Liver (tissue), 9 donors: ENCODE measurements around the gene PCYT1A. TPM values are rescaled to one million over a fixed set of nuclear protein-coding genes. Genes with fewer than 3 reads are reported as not detected.

Source experiments
- DNase-seq: peaks from one replicate; pipeline ENCODE4 v3.0.0-alpha.2; 2017; ENCODE audit warnings: low spot score
- H3K27ac ChIP-seq, 2 donors: one replicate each; pipeline ENCODE4 v1.7.0; 2013; ENCODE audit warnings: inconsistent platforms in 2 of 2, low read length in 2 of 2, control low read depth in 1 of 2, low read depth in 1 of 2, mild to moderate bottlenecking in 1 of 2
- H3K27me3 ChIP-seq, 4 donors: one replicate each; pipeline versions ENCODE4 v1.6.1 to v1.7.0; 2013; ENCODE audit warnings: low read length in 3 of 4, inconsistent platforms in 1 of 4, mild to moderate bottlenecking in 1 of 4, moderate library complexity in 1 of 4; ENCODE audit not compliant: control insufficient read depth in 4 of 4, insufficient read depth in 4 of 4
- H3K36me3 ChIP-seq, 4 donors: one replicate each; pipeline versions ENCODE4 v1.6.1 to v1.7.0; 2013; ENCODE audit warnings: low read length in 3 of 4, mild to moderate bottlenecking in 3 of 4, low read depth in 1 of 4, moderate library complexity in 1 of 4; ENCODE audit not compliant: control insufficient read depth in 4 of 4, insufficient read depth in 3 of 4
- H3K4me1 ChIP-seq, 4 donors: one replicate each; pipeline versions ENCODE4 v1.6.1 to v1.7.0; 2013; ENCODE audit warnings: low read length in 3 of 4, mild to moderate bottlenecking in 3 of 4, moderate library complexity in 1 of 4; ENCODE audit not compliant: control insufficient read depth in 4 of 4, insufficient read depth in 4 of 4
- H3K4me3 ChIP-seq, 3 donors: one replicate each; pipeline versions ENCODE4 v1.6.1 to v1.7.0; 2013; ENCODE audit warnings: low read length in 3 of 3, control low read depth in 1 of 3, low read depth in 1 of 3, mild to moderate bottlenecking in 1 of 3
- H3K9ac ChIP-seq, 2 donors: one replicate each; pipeline ENCODE4 v1.7.0; 2013; ENCODE audit warnings: low read length in 2 of 2, mild to moderate bottlenecking in 2 of 2, moderate library complexity in 2 of 2, control low read depth in 1 of 2, low read depth in 1 of 2
- H3K9me3 ChIP-seq, 4 donors: one replicate each; pipeline versions ENCODE4 v1.6.1 to v1.7.0; 2013; ENCODE audit warnings: low read length in 3 of 4; ENCODE audit not compliant: control insufficient read depth in 4 of 4
- EGR1 ChIP-seq, 2 donors: IDR thresholded peaks; 2 replicates each; pipeline ENCODE4 v1.6.1; 2016 to 2018; ENCODE audit warnings: antibody characterized with exemption in 2 of 2, low read depth in 2 of 2
- FOXA1 ChIP-seq: IDR thresholded peaks from 2 replicates; pipeline ENCODE4 v1.6.1; 2016; ENCODE audit warnings: antibody characterized with exemption
- FOXA2 ChIP-seq: IDR thresholded peaks from 2 replicates; pipeline ENCODE4 v1.6.1; 2016; ENCODE audit warnings: antibody characterized with exemption
- GABPA ChIP-seq, 2 donors: IDR thresholded peaks in 1 of 2; conservative IDR thresholded peaks in 1 of 2; 2 replicates each; pipeline ENCODE4 v1.6.1; 2016; ENCODE audit warnings: antibody characterized with exemption in 2 of 2, mild to moderate bottlenecking in 1 of 2, moderate library complexity in 1 of 2
- HNF4A ChIP-seq, 2 donors: conservative IDR thresholded peaks; 2 replicates each; pipeline ENCODE4 v1.6.1; 2016; ENCODE audit warnings: antibody characterized with exemption in 2 of 2, mild to moderate bottlenecking in 2 of 2
- HNF4G ChIP-seq: IDR thresholded peaks from 2 replicates; pipeline ENCODE4 v1.6.1; 2016; ENCODE audit warnings: antibody characterized with exemption
- JUND ChIP-seq, 2 donors: IDR thresholded peaks; 2 replicates each; pipeline ENCODE4 v1.6.1; 2016; ENCODE audit warnings: antibody characterized with exemption in 2 of 2
- NR2F2 ChIP-seq: IDR thresholded peaks from 2 replicates; pipeline ENCODE4 v1.6.1; 2016; ENCODE audit warnings: antibody characterized with exemption
- RAD21 ChIP-seq, 2 donors: IDR thresholded peaks; 2 replicates each; pipeline ENCODE4 v1.6.1; 2016; ENCODE audit warnings: antibody characterized with exemption in 2 of 2, mild to moderate bottlenecking in 2 of 2
- RXRA ChIP-seq, 2 donors: IDR thresholded peaks; 2 replicates each; pipeline ENCODE4 v1.6.1; 2017 to 2018; ENCODE audit warnings: antibody characterized with exemption in 2 of 2, mild to moderate bottlenecking in 1 of 2
- SP1 ChIP-seq: IDR thresholded peaks from 2 replicates; pipeline ENCODE4 v1.6.1; 2018; ENCODE audit warnings: antibody characterized with exemption, mild to moderate bottlenecking
- TAF1 ChIP-seq: conservative IDR thresholded peaks from 2 replicates; pipeline ENCODE4 v1.6.1; 2016; ENCODE audit warnings: antibody characterized with exemption, mild to moderate bottlenecking
- YY1 ChIP-seq: IDR thresholded peaks from 2 replicates; pipeline ENCODE4 v1.6.1; 2016; ENCODE audit warnings: antibody characterized with exemption, mild to moderate bottlenecking
- WGBS: extraction: QIAGEN DNeasy Blood & Tissue Kit; methylation state at CpG from one replicate; pipeline ENCODE4 v1.1.7; 2013; 5-methylcytosine and 5-hydroxymethylcytosine counted together
- polyA plus RNA-seq, 2 donors: library from polyadenylated mRNA; stranded (reverse) in 1 of 2; unstranded in 1 of 2; fragments of 200-250 nt in 1 of 2; fragments of >200 nt in 1 of 2; fragmentation: Nextera tagmentation in 1 of 2; extraction: Ambion mirVana in 1 of 2; gene quantifications; one replicate each; pipeline versions ENCODE4 v1.2.1 to v1.2.3, GENCODE V29; 2013 to 2015
- total RNA-seq, 2 donors: library from RNA; depleted of rRNA; stranded (reverse); fragments of >200 nt; gene quantifications; one replicate each; pipeline ENCODE4 v1.2.3, GENCODE V29; 2014
- TF ChIP-seq, protein P1 (sequence below): IDR thresholded peaks from 2 replicates; pipeline ENCODE4 v1.6.1; 2016; ENCODE audit warnings: antibody characterized with exemption
- TF ChIP-seq, protein P2 (sequence below): fragments of 150-350 bp; IDR thresholded peaks from 2 replicates; pipeline ENCODE4 v1.5.1; 2017; ENCODE audit warnings: improper control_type of control experiment, low read depth, low read length; ENCODE audit not compliant: missing input control
- TF ChIP-seq, protein P3 (sequence below): IDR thresholded peaks from 2 replicates; pipeline ENCODE4 v1.6.1; 2016; ENCODE audit warnings: antibody characterized with exemption, mild to moderate bottlenecking
- TF ChIP-seq, protein P4 (sequence below): IDR thresholded peaks from 2 replicates; pipeline ENCODE4 v1.6.1; 2016; ENCODE audit warnings: antibody characterized with exemption
- TF ChIP-seq, protein P5 (sequence below): IDR thresholded peaks from 2 replicates; pipeline ENCODE4 v1.6.1; 2016; ENCODE audit warnings: antibody characterized with exemption
- donor health status: healthy.
- donor health status: healthy.
- donor health status: healthy.
- donor health status: healthy.
- donor health status: healthy.

Gene PCYT1A
- total and polyA plus RNA-seq, 4 donors, result 12.5 to 56.8 (median 24.3) TPM

DNA sequence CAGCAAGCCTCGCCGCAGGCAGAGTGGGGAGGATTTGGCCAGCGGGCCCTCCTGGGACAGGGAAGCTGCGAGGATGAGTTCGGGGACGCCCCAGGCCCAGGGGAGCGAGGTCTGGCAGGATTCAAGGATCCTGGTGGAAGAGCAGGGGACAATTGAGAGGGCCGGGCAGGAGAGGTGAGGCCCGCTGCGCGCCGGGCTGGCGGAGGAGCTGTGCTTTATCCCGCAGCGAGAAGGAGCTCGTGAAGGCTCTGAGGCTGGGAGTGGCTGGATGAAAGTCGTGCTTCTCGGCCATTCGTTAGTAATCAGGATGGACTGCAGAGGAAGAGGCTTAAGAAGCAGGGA is 67.6 kb downstream of the PCYT1A start:
- 92% methylated on average over 19 of the region's 19 CpGs for WGBS
- Histone ChIP-seq H3K9ac (no peak overlapping the region), H3K4me3 (no peak overlapping the region), H3K27me3 (no peaks in the 10 kb centered on the region), H3K27ac (peak overlapping the region; percentile 42 to 54), H3K4me1 (peaks cover 17 to 36% (median 25%) of the 10 kb centered on the region in 4 donors), H3K36me3 (peaks cover 0 to 7% (median 2%) of the 10 kb centered on the region in 4 donors), H3K9me3 (no peaks in the 10 kb centered on the region)
- TF ChIP-seq RXRA (IDR thresholded peaks at IDR 0.05), result no peak
- TF ChIP-seq, protein P1, sequence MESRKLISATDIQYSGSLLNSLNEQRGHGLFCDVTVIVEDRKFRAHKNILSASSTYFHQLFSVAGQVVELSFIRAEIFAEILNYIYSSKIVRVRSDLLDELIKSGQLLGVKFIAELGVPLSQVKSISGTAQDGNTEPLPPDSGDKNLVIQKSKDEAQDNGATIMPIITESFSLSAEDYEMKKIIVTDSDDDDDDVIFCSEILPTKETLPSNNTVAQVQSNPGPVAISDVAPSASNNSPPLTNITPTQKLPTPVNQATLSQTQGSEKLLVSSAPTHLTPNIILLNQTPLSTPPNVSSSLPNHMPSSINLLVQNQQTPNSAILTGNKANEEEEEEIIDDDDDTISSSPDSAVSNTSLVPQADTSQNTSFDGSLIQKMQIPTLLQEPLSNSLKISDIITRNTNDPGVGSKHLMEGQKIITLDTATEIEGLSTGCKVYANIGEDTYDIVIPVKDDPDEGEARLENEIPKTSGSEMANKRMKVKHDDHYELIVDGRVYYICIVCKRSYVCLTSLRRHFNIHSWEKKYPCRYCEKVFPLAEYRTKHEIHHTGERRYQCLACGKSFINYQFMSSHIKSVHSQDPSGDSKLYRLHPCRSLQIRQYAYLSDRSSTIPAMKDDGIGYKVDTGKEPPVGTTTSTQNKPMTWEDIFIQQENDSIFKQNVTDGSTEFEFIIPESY, result no peak
- TF ChIP-seq, protein P2, sequence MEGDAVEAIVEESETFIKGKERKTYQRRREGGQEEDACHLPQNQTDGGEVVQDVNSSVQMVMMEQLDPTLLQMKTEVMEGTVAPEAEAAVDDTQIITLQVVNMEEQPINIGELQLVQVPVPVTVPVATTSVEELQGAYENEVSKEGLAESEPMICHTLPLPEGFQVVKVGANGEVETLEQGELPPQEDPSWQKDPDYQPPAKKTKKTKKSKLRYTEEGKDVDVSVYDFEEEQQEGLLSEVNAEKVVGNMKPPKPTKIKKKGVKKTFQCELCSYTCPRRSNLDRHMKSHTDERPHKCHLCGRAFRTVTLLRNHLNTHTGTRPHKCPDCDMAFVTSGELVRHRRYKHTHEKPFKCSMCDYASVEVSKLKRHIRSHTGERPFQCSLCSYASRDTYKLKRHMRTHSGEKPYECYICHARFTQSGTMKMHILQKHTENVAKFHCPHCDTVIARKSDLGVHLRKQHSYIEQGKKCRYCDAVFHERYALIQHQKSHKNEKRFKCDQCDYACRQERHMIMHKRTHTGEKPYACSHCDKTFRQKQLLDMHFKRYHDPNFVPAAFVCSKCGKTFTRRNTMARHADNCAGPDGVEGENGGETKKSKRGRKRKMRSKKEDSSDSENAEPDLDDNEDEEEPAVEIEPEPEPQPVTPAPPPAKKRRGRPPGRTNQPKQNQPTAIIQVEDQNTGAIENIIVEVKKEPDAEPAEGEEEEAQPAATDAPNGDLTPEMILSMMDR, result no peak
- TF ChIP-seq NR2F2, result no peak
- TF ChIP-seq TAF1, result no peak
- TF ChIP-seq, protein P3, sequence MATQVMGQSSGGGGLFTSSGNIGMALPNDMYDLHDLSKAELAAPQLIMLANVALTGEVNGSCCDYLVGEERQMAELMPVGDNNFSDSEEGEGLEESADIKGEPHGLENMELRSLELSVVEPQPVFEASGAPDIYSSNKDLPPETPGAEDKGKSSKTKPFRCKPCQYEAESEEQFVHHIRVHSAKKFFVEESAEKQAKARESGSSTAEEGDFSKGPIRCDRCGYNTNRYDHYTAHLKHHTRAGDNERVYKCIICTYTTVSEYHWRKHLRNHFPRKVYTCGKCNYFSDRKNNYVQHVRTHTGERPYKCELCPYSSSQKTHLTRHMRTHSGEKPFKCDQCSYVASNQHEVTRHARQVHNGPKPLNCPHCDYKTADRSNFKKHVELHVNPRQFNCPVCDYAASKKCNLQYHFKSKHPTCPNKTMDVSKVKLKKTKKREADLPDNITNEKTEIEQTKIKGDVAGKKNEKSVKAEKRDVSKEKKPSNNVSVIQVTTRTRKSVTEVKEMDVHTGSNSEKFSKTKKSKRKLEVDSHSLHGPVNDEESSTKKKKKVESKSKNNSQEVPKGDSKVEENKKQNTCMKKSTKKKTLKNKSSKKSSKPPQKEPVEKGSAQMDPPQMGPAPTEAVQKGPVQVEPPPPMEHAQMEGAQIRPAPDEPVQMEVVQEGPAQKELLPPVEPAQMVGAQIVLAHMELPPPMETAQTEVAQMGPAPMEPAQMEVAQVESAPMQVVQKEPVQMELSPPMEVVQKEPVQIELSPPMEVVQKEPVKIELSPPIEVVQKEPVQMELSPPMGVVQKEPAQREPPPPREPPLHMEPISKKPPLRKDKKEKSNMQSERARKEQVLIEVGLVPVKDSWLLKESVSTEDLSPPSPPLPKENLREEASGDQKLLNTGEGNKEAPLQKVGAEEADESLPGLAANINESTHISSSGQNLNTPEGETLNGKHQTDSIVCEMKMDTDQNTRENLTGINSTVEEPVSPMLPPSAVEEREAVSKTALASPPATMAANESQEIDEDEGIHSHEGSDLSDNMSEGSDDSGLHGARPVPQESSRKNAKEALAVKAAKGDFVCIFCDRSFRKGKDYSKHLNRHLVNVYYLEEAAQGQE, result no peak
- TF ChIP-seq RAD21 (IDR thresholded peaks at IDR 0.05), result no peak
- TF ChIP-seq FOXA2, result no peak
- no peak for TF ChIP-seq SP1
- TF ChIP-seq, protein P4, sequence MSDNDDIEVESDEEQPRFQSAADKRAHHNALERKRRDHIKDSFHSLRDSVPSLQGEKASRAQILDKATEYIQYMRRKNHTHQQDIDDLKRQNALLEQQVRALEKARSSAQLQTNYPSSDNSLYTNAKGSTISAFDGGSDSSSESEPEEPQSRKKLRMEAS, result no peak
- TF ChIP-seq FOXA1, result no peak
- TF ChIP-seq YY1, result no peak
- TF ChIP-seq JUND (IDR thresholded peaks at IDR 0.05), result no peak
- no peak for TF ChIP-seq EGR1 (IDR thresholded peaks at IDR 0.05; ENCODE audit: low read depth in 2 of 2)
- TF ChIP-seq HNF4A (conservative IDR thresholded peaks at IDR 0.05), result no peak
- TF ChIP-seq HNF4G, result no peak
- TF ChIP-seq, protein P5, sequence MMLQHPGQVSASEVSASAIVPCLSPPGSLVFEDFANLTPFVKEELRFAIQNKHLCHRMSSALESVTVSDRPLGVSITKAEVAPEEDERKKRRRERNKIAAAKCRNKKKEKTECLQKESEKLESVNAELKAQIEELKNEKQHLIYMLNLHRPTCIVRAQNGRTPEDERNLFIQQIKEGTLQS, result no peak
- TF ChIP-seq GABPA (IDR thresholded peaks at IDR 0.05 in 1 of 2, conservative IDR thresholded peaks at IDR 0.05 in 1 of 2), result no peak
- no peak for DNase-seq
